Measurements from ENCODE around the gene GHRHR. TPM values are rescaled to one million over a fixed set of nuclear protein-coding genes. Genes with fewer than 3 reads are reported as not detected.

GHRHR gene
- total and polyA plus RNA-seq, 11 donors: not detected

GRCh38 chr7:30974605-30975255 lies 11.0 kb downstream of the GHRHR start:
- Histone ChIP-seq H3K9me3 (no peaks in the 10 kb centered on the region), H3K36me3 (no peaks in the 10 kb centered on the region), H3K27ac (no peak overlapping the region), H3K4me1 (peaks cover 0 to 19% (median 1%) of the 10 kb centered on the region in 12 donors), H3K4me3 (no peak overlapping the region), H3K27me3 (peaks cover 0 to 4% (median 0%) of the 10 kb centered on the region in 9 donors)
- peak; percentile 62 to 85 (median 78) for ATAC-seq
- DNase-seq: peak in 3 of 5 donors; percentile 56 to 69 (median 60)
- intact Hi-C loops (cut with DNase I): loop anchor here (1.0 to 5.0 kb wide), 8 partner anchors 32 to 658 kb away; no protein-coding TSS in a partner anchor
- TF ChIP-seq POLR2A (IDR thresholded peaks at IDR 0.05) (no peak), CTCF (IDR thresholded peaks at IDR 0.05) (peak; percentile 68 to 85 (median 78))
- 12 to 25% (median 20%) methylated on average over 6 to 7 of the region's 7 CpGs for WGBS, 4 donors

GRCh38 chr7:30975256-30975899 lies 11.6 kb downstream of the GHRHR start:
- H3K27me3 ChIP-seq: peaks cover 0 to 4% (median 0%) of the 10 kb centered on the region in 9 donors
- no peak overlapping the region for H3K27ac ChIP-seq
- TF ChIP-seq CTCF (IDR thresholded peaks at IDR 0.05): no peak
- TF ChIP-seq POLR2A (IDR thresholded peaks at IDR 0.05): no peak
- no peaks in the 10 kb centered on the region for H3K36me3 ChIP-seq
- no peaks in the 10 kb centered on the region for H3K9me3 ChIP-seq
- WGBS, 4 donors: 88 to 94% (median 89%) methylated on average over 5 of the region's 5 CpGs
- H3K4me1 ChIP-seq: peaks cover 0 to 19% (median 1%) of the 10 kb centered on the region in 12 donors
- no peak overlapping the region for H3K4me3 ChIP-seq
- intact Hi-C loops (cut with DNase I): loop anchor here (1.0 to 5.0 kb wide), 8 partner anchors 33 to 657 kb away; no protein-coding TSS in a partner anchor
- DNase-seq (no peak), ATAC-seq (no peak)

GRCh38 chr7:30976381-30976780 lies 12.6 kb downstream of the GHRHR start:
- no peak for DNase-seq
- TF ChIP-seq CTCF (IDR thresholded peaks at IDR 0.05): no peak
- H3K36me3 ChIP-seq: no peaks in the 10 kb centered on the region
- ATAC-seq: no peak
- H3K9me3 ChIP-seq: no peaks in the 10 kb centered on the region
- intact Hi-C loops (cut with DNase I): loop anchor here in 8 of 10 donors (1.0 to 5.0 kb wide), 7 partner anchors 34 to 656 kb away; no protein-coding TSS in a partner anchor
- peaks cover 0 to 18% (median 0%) of the 10 kb centered on the region in 12 donors for H3K4me1 ChIP-seq
- 66 to 84% (median 70%) methylated on average over 5 of the region's 5 CpGs for WGBS, 4 donors
- peaks cover 0 to 4% (median 0%) of the 10 kb centered on the region in 9 donors for H3K27me3 ChIP-seq
- no peak overlapping the region for H3K27ac ChIP-seq
- no peak overlapping the region for H3K4me3 ChIP-seq

- Histone ChIP-seq H3K4me3 (no peak overlapping the region), H3K9me3 (no peaks in the 10 kb centered on the region), H3K36me3 (no peaks in the 10 kb centered on the region), H3K4me1 (peaks cover 0 to 10% (median 0%) of the 10 kb centered on the region in 12 donors), H3K27ac (no peak overlapping the region), H3K27me3 (peaks cover 0 to 4% (median 0%) of the 10 kb centered on the region in 9 donors)
- WGBS, 4 donors: 45 to 66% (median 55%) methylated on average over 1 of the region's 1 CpG
- no peak for ATAC-seq
- intact Hi-C loops (cut with DNase I): loop anchor here in 8 of 10 donors (2.0 to 5.0 kb wide), 6 partner anchors 35 to 655 kb away; no protein-coding TSS in a partner anchor
- no peak for DNase-seq
- TF ChIP-seq CTCF (IDR thresholded peaks at IDR 0.05) (no peak), POLR2A (IDR thresholded peaks at IDR 0.05) (no peak)
These were observed 13.5 kb downstream of the GHRHR start for GRCh38 chr7:30977222-30977621.

Measured in heart left ventricle (tissue), 16 donors.